HG03520 (cell line): Measurements from ENCODE around the gene ABHD1.
"Not testable (repeated sequence)": the region's sequence is repeated elsewhere in the genome, so short reads cannot be mapped to it uniquely, and the experiment has no call there.

Source experiments
- ATAC-seq: cut with Tn5 transposase; IDR thresholded peaks from one replicate; pipeline ENCODE4 v1.9.1; 2021; ENCODE audit warnings: mild to moderate bottlenecking, moderate library complexity; ENCODE audit not compliant: unreplicated experiment

The ABHD1 gene

GRCh38 chr2:27162151-27163121 is 38.8 kb downstream of the ABHD1 start:
- no peak for ATAC-seq

GRCh38 chr2:27164960-27165763 is 41.5 kb downstream of the ABHD1 start:
- ATAC-seq, result no peak

- ATAC-seq, result no peak
Observed at GRCh38 chr2:27170581-27171337, 47.1 kb downstream of the ABHD1 start.

GRCh38 chr2:27171351-27171848 is 47.8 kb downstream of the ABHD1 start:
- no peak for ATAC-seq

GRCh38 chr2:27174638-27175037 is 51.0 kb downstream of the ABHD1 start:
- ATAC-seq, result no peak

- ATAC-seq, result no peak
Observed at GRCh38 chr2:27175330-27175729, 51.7 kb downstream of the ABHD1 start.

- not testable (repeated sequence) for ATAC-seq
Observed at GRCh38 chr2:27175781-27176180, 52.2 kb downstream of the ABHD1 start.

- ATAC-seq, result no peak
Observed at GRCh38 chr2:27177441-27178351, 54.1 kb downstream of the ABHD1 start.

- ATAC-seq, result no peak
Observed at GRCh38 chr2:27178469-27178868, 54.9 kb downstream of the ABHD1 start.

- ATAC-seq, result no peak
Observed at GRCh38 chr2:27179344-27180000, 55.9 kb downstream of the ABHD1 start.
